ENCODE data around the gene KCNIP2.
A peak's percentile ranks its signal among the peaks of the same experiment; 100 is the strongest.

Gene KCNIP2

GRCh38 chr10:101782811-101783735 lies 60.5 kb downstream of the KCNIP2 start, which contains the start of gene NPM3:
Gene NPM3, minus strand, starts transcription at chr10:101783446. Its CDS starts 56 bp downstream, at chr10:101783390.
- POLR2A ChIA-PET, result no interaction called here
- TF ChIP-seq CTCF (IDR thresholded peaks at IDR 0.05; ENCODE audit: control extremely low read depth, extremely low read depth, low read depth, missing control alignments), result no peak
- peak; percentile 91 for DNase-seq (ENCODE audit: extremely low spot score)

GRCh38 chr10:101781984-101782810 lies 61.4 kb downstream of the KCNIP2 start:
- peak; percentile 32 for DNase-seq (ENCODE audit: extremely low spot score)
- POLR2A ChIA-PET, result interaction anchor here (0.7 kb wide), 1 partner anchor 12 kb away, joined by 3 read pairs; no protein-coding TSS in a partner anchor
- CTCF ChIA-PET, result interaction anchor here (0.6 to 10.7 kb wide), 29 partner anchors 8 to 600 kb away, joined by 3 to 331 read pairs (median 7); partner anchors contain the start of gene HPS6
- no peak for TF ChIP-seq CTCF (IDR thresholded peaks at IDR 0.05; ENCODE audit: control extremely low read depth, extremely low read depth, low read depth, missing control alignments)

More at GRCh38 chr10:101782811-101783735, 60.5 kb downstream of the KCNIP2 start, which contains the start of gene NPM3:
- CTCF ChIA-PET, result interaction anchor here (0.7 to 10.7 kb wide), 15 partner anchors 11 to 569 kb away, joined by 3 to 331 read pairs (median 7); no protein-coding TSS in a partner anchor

GRCh38 chr10:101781655-101781983 lies 62.0 kb downstream of the KCNIP2 start:
- ChIA-PET CTCF (interaction anchor here (0.6 to 10.7 kb wide), 59 partner anchors 8 to 642 kb away, joined by 3 to 331 read pairs (median 4); partner anchors contain the start of genes DPCD, HPS6, OGA and POLL), POLR2A (interaction anchor here (0.7 kb wide), 1 partner anchor 12 kb away, joined by 3 read pairs; no protein-coding TSS in a partner anchor)
- TF ChIP-seq CTCF (IDR thresholded peaks at IDR 0.05; ENCODE audit: control extremely low read depth, extremely low read depth, low read depth, missing control alignments), result no peak
- peak; percentile 16 for DNase-seq (ENCODE audit: extremely low spot score)

GRCh38 chr10:101780818-101781654 lies 62.6 kb downstream of the KCNIP2 start:
- peak; percentile 86 for DNase-seq (ENCODE audit: extremely low spot score)
- ChIA-PET POLR2A (no interaction called here), CTCF (interaction anchor here (0.6 to 10.7 kb wide), 61 partner anchors 9 to 641 kb away, joined by 3 to 331 read pairs (median 4); partner anchors contain the start of genes DPCD, HPS6, OGA and POLL)
- TF ChIP-seq CTCF (IDR thresholded peaks at IDR 0.05; ENCODE audit: control extremely low read depth, extremely low read depth, low read depth, missing control alignments), result peak; percentile 83

- DNase-seq (ENCODE audit: extremely low spot score), result no peak
- TF ChIP-seq CTCF (IDR thresholded peaks at IDR 0.05; ENCODE audit: control extremely low read depth, extremely low read depth, low read depth, missing control alignments), result no peak
- ChIA-PET POLR2A (no interaction called here), CTCF (interaction anchor here (0.9 to 10.7 kb wide), 27 partner anchors 8 to 567 kb away, joined by 3 to 331 read pairs (median 8); partner anchors contain the start of genes DPCD, OGA and POLL)
Observed at GRCh38 chr10:101780187-101780817, 63.3 kb downstream of the KCNIP2 start.

All from GM10248 (cell line).